HL-60 (cell line): ENCODE measurements around the gene BIN1.

Source experiments
- CTCF ChIP-seq: IDR thresholded peaks from one replicate; pipeline ENCODE4 v1.5.1; 2011; ENCODE audit warnings: low read length, control low read depth, inconsistent platforms; ENCODE audit not compliant: insufficient read depth
- POLR2AphosphoS5 ChIP-seq: IDR thresholded peaks from 2 replicates; pipeline ENCODE4 v1.6.1; 2012; ENCODE audit warnings: low read depth
- REST ChIP-seq: IDR thresholded peaks from 2 replicates; pipeline ENCODE4 v1.6.1; 2012; ENCODE audit warnings: low read depth; ENCODE audit not compliant: insufficient replicate concordance

GRCh38 chr2:127106457-127106990, 430 bp downstream of the BIN1 start:
- TF ChIP-seq CTCF, result no peak
- no peak for TF ChIP-seq REST
- TF ChIP-seq POLR2AphosphoS5, result no peak
